NCI-H2171 treated with DMSO at 0.1 percent for 48 hours (cell line): ENCODE data around the gene TSPAN9.

Source experiments
- DNase-seq: peaks from one replicate; lab custom pipeline; 2025; lab: John Stamatoyannopoulos, UW

The TSPAN9 gene

GRCh38 chr12:3141339-3142321, 64.5 kb downstream of the TSPAN9 start:
- DNase-seq = no peak

GRCh38 chr12:3142386-3142785, 65.2 kb downstream of the TSPAN9 start:
- peak; percentile 23 for DNase-seq

GRCh38 chr12:3144495-3144894, 67.3 kb downstream of the TSPAN9 start:
- no peak for DNase-seq

GRCh38 chr12:3145033-3145432, 67.9 kb downstream of the TSPAN9 start:
- no peak for DNase-seq

- no peak for DNase-seq
Measured at GRCh38 chr12:3145546-3146310, 68.5 kb downstream of the TSPAN9 start.

GRCh38 chr12:3147260-3147659, 70.1 kb downstream of the TSPAN9 start:
- no peak for DNase-seq

GRCh38 chr12:3148366-3149000, 71.3 kb downstream of the TSPAN9 start:
- DNase-seq = no peak

GRCh38 chr12:3149515-3150307, 72.5 kb downstream of the TSPAN9 start:
- no peak for DNase-seq

- DNase-seq = no peak
Measured at GRCh38 chr12:3150308-3150670, 73.1 kb downstream of the TSPAN9 start.

GRCh38 chr12:3150931-3151835, 74.0 kb downstream of the TSPAN9 start:
- DNase-seq = no peak

GRCh38 chr12:3152011-3152511, 74.9 kb downstream of the TSPAN9 start:
- DNase-seq = peak; percentile 80

GRCh38 chr12:3152892-3153291, 75.7 kb downstream of the TSPAN9 start:
- no peak for DNase-seq

- DNase-seq = no peak
Measured at GRCh38 chr12:3154006-3154405, 76.8 kb downstream of the TSPAN9 start.

- DNase-seq = no peak
Measured at GRCh38 chr12:3155702-3156370, 78.7 kb downstream of the TSPAN9 start.

- DNase-seq = no peak
Measured at GRCh38 chr12:3157581-3158323, 80.6 kb downstream of the TSPAN9 start.

- no peak for DNase-seq
Measured at GRCh38 chr12:3158851-3159465, 81.8 kb downstream of the TSPAN9 start.

- no peak for DNase-seq
Measured at GRCh38 chr12:3160081-3160480, 82.9 kb downstream of the TSPAN9 start.

- no peak for DNase-seq
Measured at GRCh38 chr12:3161861-3162260, 84.7 kb downstream of the TSPAN9 start.
